GM12892 (cell line): ENCODE results near the gene TMEM163.

Experiments
- POLR2A ChIP-seq: IDR thresholded peaks from 2 replicates; pipeline ENCODE4 v1.6.1; 2011; ENCODE audit warnings: low read depth, low read length, control low read depth
- POLR2AphosphoS5 ChIP-seq: IDR thresholded peaks from 2 replicates; pipeline ENCODE4 v1.6.1; 2011; ENCODE audit warnings: low read depth, low read length, control low read depth

DNA sequence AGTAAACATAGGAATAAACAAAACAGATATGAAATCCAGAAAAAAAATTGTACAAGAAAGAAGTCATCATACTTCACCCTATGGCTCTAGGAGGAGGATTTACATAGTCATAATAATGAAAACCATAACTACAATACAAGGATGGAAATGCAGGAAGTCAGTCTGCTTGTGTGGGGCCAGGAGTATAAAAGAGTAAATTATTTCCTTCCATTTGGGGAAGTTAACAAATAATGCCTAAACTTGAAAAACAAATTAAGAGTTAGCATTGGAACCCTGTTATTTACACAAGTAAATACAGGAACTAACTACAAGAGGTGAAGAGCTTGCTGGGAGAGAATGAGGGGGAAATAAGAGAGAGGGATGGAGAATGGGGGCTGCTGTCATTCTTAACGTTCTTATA, 15.4 kb downstream of the TMEM163 start:
- TF ChIP-seq POLR2AphosphoS5 (no peak), POLR2A (no peak)
